ENCODE measurements around the gene LATS2. TPM values are rescaled to one million over a fixed set of nuclear protein-coding genes. Genes with fewer than 3 reads are reported as not detected.

The LATS2 gene
- total and polyA plus RNA-seq, 12 donors, result 9.7 to 46.1 (median 25.2) TPM

- DNase-seq (no peak), ATAC-seq (peak in 5 of 8 donors; percentile 20 to 54 (median 45))
- H3K9me3 ChIP-seq, result no peaks in the 10 kb centered on the region
- peaks cover 0 to 13% (median 6%) of the 10 kb centered on the region in 9 donors for H3K4me1 ChIP-seq
- no peak overlapping the region for H3K4me3 ChIP-seq
- 92 to 93% methylated on average over 44 of the region's 44 CpGs for WGBS, 2 donors
- TF ChIP-seq CTCF (IDR thresholded peaks at IDR 0.05), result no peak
- H3K27me3 ChIP-seq, result no peaks in the 10 kb centered on the region
- intact Hi-C loops (cut with DNase I), result loop anchor here in 1 of 10 donors (10.0 kb wide), 1 partner anchor 66 kb away; no protein-coding TSS in a partner anchor
- H3K36me3 ChIP-seq, result peaks cover 4 to 84% (median 50%) of the 10 kb centered on the region in 9 donors
- peak overlapping the region in 4 of 10 donors; percentile 12 to 57 (median 28) for H3K27ac ChIP-seq
Measured at GRCh38 chr13:20988909-20989655, 72.3 kb downstream of the LATS2 start.

DNA sequence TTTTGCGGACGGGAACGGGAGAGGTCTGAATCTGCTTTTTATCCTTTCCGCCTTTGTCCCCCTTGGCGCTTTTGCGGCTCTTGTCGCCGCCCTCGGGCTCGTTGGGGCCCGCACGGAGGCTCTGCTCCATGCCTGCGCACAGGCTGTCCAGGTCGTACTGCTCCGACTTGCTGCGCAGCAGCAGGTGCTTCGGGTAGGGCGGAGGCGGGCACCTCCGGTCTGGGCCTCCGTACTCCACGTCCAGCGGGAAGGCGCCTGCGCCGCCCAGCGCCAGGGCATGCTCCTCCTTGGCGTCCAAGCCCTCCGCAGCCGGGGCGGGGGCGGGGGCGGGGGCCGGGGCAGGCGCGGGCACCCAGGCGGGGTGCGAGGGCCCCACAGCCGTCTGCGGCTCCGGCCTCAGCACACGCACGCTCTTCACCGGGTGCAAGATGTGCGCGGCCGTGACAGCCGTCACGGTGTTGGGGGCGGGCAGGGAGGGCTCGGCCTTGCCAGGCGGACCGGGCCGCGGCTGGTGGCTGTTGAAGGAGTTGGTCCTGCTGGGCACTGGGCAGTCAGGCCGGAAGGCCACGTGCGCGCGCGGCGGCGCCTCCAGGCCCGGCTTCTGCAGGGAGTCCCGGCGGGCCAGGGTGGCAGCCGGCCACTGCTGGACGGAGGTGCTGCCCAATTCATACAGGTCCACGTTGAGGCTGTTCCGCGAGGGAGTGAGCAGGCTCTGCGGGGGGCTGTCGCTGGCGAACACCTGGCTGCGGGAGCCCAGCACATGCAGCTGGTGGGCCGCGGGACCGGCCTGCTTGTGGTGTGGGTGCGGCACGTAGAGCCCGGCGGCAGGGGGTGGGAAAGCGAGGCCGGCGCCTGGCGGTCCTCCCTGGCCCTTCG lies 73.1 kb downstream of the LATS2 start:
- DNase-seq (no peak), ATAC-seq (peak in 2 of 8 donors; percentile 4 to 36)
- TF ChIP-seq CTCF (IDR thresholded peaks at IDR 0.05), result no peak

GRCh38 chr13:20987599-20987998 lies 73.8 kb downstream of the LATS2 start:
- no peak overlapping the region for H3K4me3 ChIP-seq
- H3K27ac ChIP-seq, result no peak overlapping the region
- no peak for TF ChIP-seq CTCF (IDR thresholded peaks at IDR 0.05)
- no peak for ATAC-seq
- H3K27me3 ChIP-seq, result no peaks in the 10 kb centered on the region
- H3K4me1 ChIP-seq, result peaks cover 0 to 5% (median 0%) of the 10 kb centered on the region in 9 donors
- no peaks in the 10 kb centered on the region for H3K9me3 ChIP-seq
- peaks cover 4 to 98% (median 58%) of the 10 kb centered on the region in 9 donors for H3K36me3 ChIP-seq
- intact Hi-C loops (cut with DNase I), result loop anchor here in 1 of 10 donors (10.0 kb wide), 1 partner anchor 67 kb away; no protein-coding TSS in a partner anchor
- no peak for DNase-seq
- 81 to 83% methylated on average over 11 of the region's 11 CpGs for WGBS, 2 donors

More for the DNA sequence above, 73.1 kb downstream of the LATS2 start:
- Histone ChIP-seq H3K36me3 (peaks cover 4 to 92% (median 51%) of the 10 kb centered on the region in 9 donors), H3K27me3 (no peaks in the 10 kb centered on the region), H3K4me1 (peaks cover 0 to 5% (median 3%) of the 10 kb centered on the region in 9 donors), H3K27ac (no peak overlapping the region), H3K9me3 (no peaks in the 10 kb centered on the region), H3K4me3 (no peak overlapping the region)
- 96 to 97% methylated on average over 61 to 87 of the region's 87 CpGs for WGBS, 2 donors
- intact Hi-C loops (cut with DNase I), result loop anchor here in 1 of 10 donors (10.0 kb wide), 1 partner anchor 67 kb away; no protein-coding TSS in a partner anchor

GRCh38 chr13:20984879-20985278 lies 76.5 kb downstream of the LATS2 start:
- no peak overlapping the region for H3K27ac ChIP-seq
- no peak for TF ChIP-seq CTCF (IDR thresholded peaks at IDR 0.05)
- intact Hi-C loops (cut with DNase I), result loop anchor here in 1 of 10 donors (10.0 kb wide), 1 partner anchor 70 kb away; no protein-coding TSS in a partner anchor
- DNase-seq, result no peak
- ATAC-seq, result no peak
- no peaks in the 10 kb centered on the region for H3K9me3 ChIP-seq
- H3K36me3 ChIP-seq, result peaks cover 14 to 99% (median 71%) of the 10 kb centered on the region in 9 donors
- H3K4me3 ChIP-seq, result no peak overlapping the region
- H3K27me3 ChIP-seq, result no peaks in the 10 kb centered on the region
- H3K4me1 ChIP-seq, result peaks cover 0 to 2% (median 0%) of the 10 kb centered on the region in 9 donors
- WGBS, 2 donors, result 82 to 83% methylated on average over 2 of the region's 2 CpGs
